ENCODE data around the gene FAM107B.

- TF ChIP-seq CTCF (IDR thresholded peaks at IDR 0.05): no peak
- peak in 1 of 2 donors; percentile 37 for TF ChIP-seq POLR2AphosphoS5 (IDR thresholded peaks at IDR 0.05)
Measured at GRCh38 chr10:14749070-14749809, 25.5 kb downstream of the FAM107B start.
